Endodermal cell (in vitro differentiated cells): ENCODE results near the gene HGFAC. TPM values are rescaled to one million over a fixed set of nuclear protein-coding genes. Genes with fewer than 3 reads are reported as not detected.

ENCODE experiments used
- DNase-seq: peaks from one replicate; pipeline ENCODE4 v3.0.0-alpha.2; 2017
- H3K27ac ChIP-seq: 2 replicates; pipeline ENCODE4 v1.5.1; 2013; ENCODE audit warnings: mild to moderate bottlenecking, low read depth, low read length, moderate library complexity
- H3K27me3 ChIP-seq: 2 replicates; pipeline ENCODE4 v1.6.1; 2013; ENCODE audit warnings: mild to moderate bottlenecking, low read length, moderate library complexity; ENCODE audit not compliant: insufficient read depth, control insufficient read depth, poor library complexity, severe bottlenecking
- H3K36me3 ChIP-seq: 2 replicates; pipeline ENCODE4 v1.7.0; 2013; ENCODE audit warnings: mild to moderate bottlenecking, low read length, moderate library complexity; ENCODE audit not compliant: control insufficient read depth, insufficient read depth
- H3K4me1 ChIP-seq: one replicate; pipeline ENCODE4 v1.7.0; 2013; ENCODE audit warnings: low read length; ENCODE audit not compliant: control insufficient read depth, insufficient read depth
- H3K4me3 ChIP-seq: 2 replicates; pipeline ENCODE4 v1.5.1; 2013; ENCODE audit warnings: mild to moderate bottlenecking, low read length, moderate library complexity
- H3K9ac ChIP-seq: 2 replicates; pipeline ENCODE4 v1.6.1; 2013; ENCODE audit warnings: mild to moderate bottlenecking, low read length, moderate library complexity; ENCODE audit not compliant: poor library complexity, severe bottlenecking; ENCODE audit errors: extremely low read depth
- H3K9me3 ChIP-seq: 2 replicates; pipeline ENCODE4 v1.6.1; 2013; ENCODE audit warnings: mild to moderate bottlenecking, low read length, moderate library complexity; ENCODE audit not compliant: control insufficient read depth
- H3K27ac Mint-ChIP-seq: 2 replicates; pipeline ENCODE4 v1.8.0; 2020; ENCODE audit warnings: mixed read lengths
- H3K27me3 Mint-ChIP-seq: 2 replicates; pipeline ENCODE4 v1.8.0; 2021; ENCODE audit warnings: mild to moderate bottlenecking, mixed read lengths; ENCODE audit not compliant: insufficient read depth
- H3K36me3 Mint-ChIP-seq: 2 replicates; pipeline ENCODE4 v1.8.0; 2020; ENCODE audit warnings: low read depth, mixed read lengths
- H3K4me1 Mint-ChIP-seq: 2 replicates; pipeline ENCODE4 v1.8.0; 2020; ENCODE audit warnings: mixed read lengths
- H3K4me3 Mint-ChIP-seq: 2 replicates; pipeline ENCODE4 v1.8.0; 2020; ENCODE audit warnings: mild to moderate bottlenecking, moderate library complexity, mixed read lengths
- H3K9me3 Mint-ChIP-seq: 2 replicates; pipeline ENCODE4 v1.8.0; 2020; ENCODE audit warnings: mild to moderate bottlenecking, mixed read lengths
- CTCF ChIP-seq: fragments of 200-600 bp; sonication (generic); conservative IDR thresholded peaks from 2 replicates; pipeline ENCODE4 v1.5.0; 2021; ENCODE audit warnings: antibody characterized with exemption, mild to moderate bottlenecking
- WGBS, 2 experiments: methylation state at CpG; one replicate each; pipeline versions ENCODE4 v1.1.5 to v1.1.7; 2013; ENCODE audit warnings: missing lambda C conversion rate in 2 of 2, mixed read lengths in 1 of 2; ENCODE audit not compliant: insufficient coverage in 1 of 2, insufficient read length in 1 of 2; 5-methylcytosine and 5-hydroxymethylcytosine counted together
- total RNA-seq, 2 donors: library from RNA; stranded (reverse); fragmentation: NEBNext Ultra II Directional in 1 of 2; extraction: Animal tissue kit (Norgen Biotek cat#: 25700) in 1 of 2; gene quantifications; 2 replicates in 1 of 2; 3 replicates in 1 of 2; pipeline ENCODE4 v1.2.1, GENCODE V29; 2021

The HGFAC gene
- total RNA-seq, 2 donors from 2014 or later: 0.46 TPM; not detected in 1

GRCh38 chr4:3466691-3467600 lies 25.2 kb downstream of the HGFAC start:
- peak; percentile 28 for TF ChIP-seq CTCF
- H3K27me3 Mint-ChIP-seq: peaks cover 24% of the 10 kb centered on the region

GRCh38 chr4:3467601-3468031 lies 25.8 kb downstream of the HGFAC start:
- H3K4me1 Mint-ChIP-seq: no peaks in the 10 kb centered on the region
- TF ChIP-seq CTCF: no peak
- peaks cover 22% of the 10 kb centered on the region for H3K27me3 Mint-ChIP-seq
- H3K36me3 ChIP-seq: no peaks in the 10 kb centered on the region
- WGBS, 2 experiments: 75 to 84% methylated on average over 11 to 15 of the region's 15 CpGs
- no peak overlapping the region for H3K4me3 Mint-ChIP-seq
- H3K36me3 Mint-ChIP-seq: no peaks in the 10 kb centered on the region
- H3K27me3 ChIP-seq: peaks cover 18% of the 10 kb centered on the region
- no peak overlapping the region for H3K4me3 ChIP-seq
- H3K4me1 ChIP-seq: no peaks in the 10 kb centered on the region
- H3K9me3 Mint-ChIP-seq: no peaks in the 10 kb centered on the region
- no peak overlapping the region for H3K27ac Mint-ChIP-seq
- H3K9me3 ChIP-seq: no peaks in the 10 kb centered on the region
- no peak overlapping the region for H3K27ac ChIP-seq
- H3K9ac ChIP-seq: no peak overlapping the region
- DNase-seq: no peak

More at GRCh38 chr4:3466691-3467600, 25.2 kb downstream of the HGFAC start:
- no peaks in the 10 kb centered on the region for H3K4me1 Mint-ChIP-seq
- no peaks in the 10 kb centered on the region for H3K9me3 Mint-ChIP-seq
- Histone ChIP-seq H3K4me1 (no peaks in the 10 kb centered on the region), H3K36me3 (no peaks in the 10 kb centered on the region), H3K4me3 (no peak overlapping the region), H3K9me3 (no peaks in the 10 kb centered on the region), H3K9ac (no peak overlapping the region), H3K27me3 (peaks cover 25% of the 10 kb centered on the region), H3K27ac (no peak overlapping the region)
- no peak for DNase-seq
- H3K4me3 Mint-ChIP-seq: no peak overlapping the region
- WGBS, 2 experiments: 90 to 93% methylated on average over 17 to 40 of the region's 40 CpGs
- no peak overlapping the region for H3K27ac Mint-ChIP-seq
- H3K36me3 Mint-ChIP-seq: no peaks in the 10 kb centered on the region

- H3K4me1 Mint-ChIP-seq: no peaks in the 10 kb centered on the region
- no peak overlapping the region for H3K4me3 Mint-ChIP-seq
- no peaks in the 10 kb centered on the region for H3K36me3 Mint-ChIP-seq
- H3K9me3 ChIP-seq: no peaks in the 10 kb centered on the region
- H3K4me1 ChIP-seq: no peaks in the 10 kb centered on the region
- peaks cover 22% of the 10 kb centered on the region for H3K27me3 Mint-ChIP-seq
- H3K36me3 ChIP-seq: no peaks in the 10 kb centered on the region
- no peak overlapping the region for H3K9ac ChIP-seq
- WGBS, 2 experiments: 93 to 100% methylated on average over 6 to 10 of the region's 10 CpGs
- no peak for TF ChIP-seq CTCF
- no peaks in the 10 kb centered on the region for H3K9me3 Mint-ChIP-seq
- H3K27ac ChIP-seq: no peak overlapping the region
- H3K27me3 ChIP-seq: peaks cover 15% of the 10 kb centered on the region
- no peak for DNase-seq
- no peak overlapping the region for H3K27ac Mint-ChIP-seq
- H3K4me3 ChIP-seq: no peak overlapping the region
These were observed 26.4 kb downstream of the HGFAC start for GRCh38 chr4:3468154-3468553.
